Measurements from ENCODE around the gene PIGH. TPM values are rescaled to one million over a fixed set of nuclear protein-coding genes. Genes with fewer than 3 reads are reported as not detected.

The PIGH gene
- total and polyA plus RNA-seq, 10 of the 15 experiments (the other 5 are each of a cell fraction or from before 2014, with no cell fraction given) = 15.5 to 46.6 (median 22.3) TPM

DNA sequence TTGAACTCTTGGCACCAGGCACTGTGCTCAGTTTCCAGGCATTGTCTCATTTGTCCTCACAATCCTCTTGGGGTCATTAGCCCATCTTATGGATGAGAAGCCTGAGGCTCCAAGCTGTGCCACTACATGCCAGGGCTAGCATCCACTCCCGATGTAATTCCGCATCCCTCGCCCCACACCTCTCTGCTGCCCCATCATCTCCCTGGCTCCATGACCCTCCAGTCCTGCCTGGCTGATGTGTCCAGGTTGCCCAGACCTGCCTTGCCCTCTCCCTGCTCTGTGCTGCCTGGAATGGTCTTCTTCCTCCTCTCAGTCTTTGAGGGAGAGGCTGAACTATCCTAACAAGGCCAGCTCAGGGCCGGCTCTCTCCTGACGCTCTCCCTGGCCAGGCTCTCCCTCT, 27.5 kb downstream of the PIGH start (continued):
- TF ChIP-seq CUX1 (IDR thresholded peaks at IDR 0.05; ENCODE audit: insufficient replicate concordance, low read depth, low read length) = no peak
- no peak for TF ChIP-seq RAD21 (IDR thresholded peaks at IDR 0.05; ENCODE audit: insufficient read depth, low read depth, low read length)
- no peak for TF ChIP-seq SMAD1 (IDR thresholded peaks at IDR 0.05; ENCODE audit: low read depth, partially characterized antibody)
- TF ChIP-seq RELA (IDR thresholded peaks at IDR 0.05; ENCODE audit: borderline replicate concordance, partially characterized antibody) = no peak
- no peak for TF ChIP-seq ZNF592 (IDR thresholded peaks at IDR 0.05)
- no peak for TF ChIP-seq SUPT20H (IDR thresholded peaks at IDR 0.05; ENCODE audit: borderline replicate concordance, control insufficient read depth, low read depth, low read length)
- no peak for TF ChIP-seq LARP7 (IDR thresholded peaks at IDR 0.05)
- TF ChIP-seq JUNB (IDR thresholded peaks at IDR 0.05) = no peak
